Psoas muscle (tissue), 8 donors: ENCODE data around the gene TMEM63B. TPM values are rescaled to one million over a fixed set of nuclear protein-coding genes. Genes with fewer than 3 reads are reported as not detected.

ENCODE experiments used
- ATAC-seq, 4 donors: fragments of 200-7000 bp; cut with Tn5 transposase; one replicate each; pipeline ENCODE4 v1.9.1; 2020; ENCODE audit warnings: moderate library complexity in 3 of 4, mild to moderate bottlenecking in 2 of 4
- DNase-seq, 2 donors: peaks; one replicate each; pipeline ENCODE4 v3.0.0-alpha.2; 2020
- H3K27ac ChIP-seq: fragments of 200-600 bp; one replicate; pipeline ENCODE4 v1.8.0; 2022
- H3K27me3 ChIP-seq, 3 donors: fragments of 200-600 bp in 1 of 3; one replicate each; pipeline versions ENCODE4 v1.6.1 to v1.8.0; 2013 to 2022; ENCODE audit warnings: low read length in 2 of 3, mild to moderate bottlenecking in 2 of 3, moderate library complexity in 1 of 3; ENCODE audit not compliant: insufficient read depth in 3 of 3
- H3K36me3 ChIP-seq, 2 donors: fragments of 200-600 bp in 1 of 2; one replicate each; pipeline versions ENCODE4 v1.6.1 to v1.8.0; 2013 to 2022; ENCODE audit warnings: low read depth in 1 of 2, mild to moderate bottlenecking in 1 of 2, moderate library complexity in 1 of 2; ENCODE audit not compliant: insufficient read depth in 1 of 2
- H3K4me1 ChIP-seq: fragments of 200-600 bp; one replicate; pipeline ENCODE4 v1.8.0; 2022
- H3K4me3 ChIP-seq: fragments of 200-600 bp; one replicate; pipeline ENCODE4 v1.8.0; 2022; ENCODE audit warnings: mild to moderate bottlenecking
- H3K9me3 ChIP-seq: fragments of 200-600 bp; one replicate; pipeline ENCODE4 v1.8.0; 2022
- WGBS, 3 donors: extraction: QIAGEN DNeasy Blood & Tissue Kit; methylation state at CpG; one replicate each; pipeline versions ENCODE4 v1.1.6 to v1.1.7; 2013; 5-methylcytosine and 5-hydroxymethylcytosine counted together
- intact Hi-C, 2 donors: fragments of 100-400 bp; cut with DNase I; formaldehyde crosslinking; loops; one replicate each; pipeline versions ENCODE4 v1.11.0 to v1.14.2; 2022
- polyA plus RNA-seq, 3 donors: library from polyadenylated mRNA; stranded (reverse); fragments of 200-250 nt; gene quantifications; one replicate each; pipeline ENCODE4 v1.2.3, GENCODE V29; 2013
- total RNA-seq, 4 donors: library from RNA; stranded (reverse); fragmentation: NEBNext Ultra II Directional in 2 of 4; extraction: Animal tissue kit (Norgen Biotek cat#: 25700) in 2 of 4; gene quantifications; one replicate each; pipeline versions ENCODE4 v1.2.1 to v1.2.4, GENCODE V29; 2021 to 2023
- TF ChIP-seq, protein P1 (sequence below): fragments of 200-600 bp; IDR thresholded peaks from one replicate; pipeline ENCODE4 v1.8.0; 2022; ENCODE audit warnings: antibody characterized with exemption
- donor health status: healthy with polysubstance abuse.
- donor health status: DM: no; HTN: no; CAD: no; lungs with moderate emphysema.
- donor health status: Bipolar disorder and iron deficiency.
- donor health status: healthy.
- donor health status: DM: yes; HTN: yes; CAD: no.
- donor health status: DM: no; HTN: no; CAD: no.
- donor health status: DM: no; HTN: no; CAD: no.
- donor health status: DM: yes; HTN: yes; CAD: no.

The TMEM63B gene
- total and polyA plus RNA-seq, 7 donors: 23.5 to 121 (median 38.4) TPM

DNA sequence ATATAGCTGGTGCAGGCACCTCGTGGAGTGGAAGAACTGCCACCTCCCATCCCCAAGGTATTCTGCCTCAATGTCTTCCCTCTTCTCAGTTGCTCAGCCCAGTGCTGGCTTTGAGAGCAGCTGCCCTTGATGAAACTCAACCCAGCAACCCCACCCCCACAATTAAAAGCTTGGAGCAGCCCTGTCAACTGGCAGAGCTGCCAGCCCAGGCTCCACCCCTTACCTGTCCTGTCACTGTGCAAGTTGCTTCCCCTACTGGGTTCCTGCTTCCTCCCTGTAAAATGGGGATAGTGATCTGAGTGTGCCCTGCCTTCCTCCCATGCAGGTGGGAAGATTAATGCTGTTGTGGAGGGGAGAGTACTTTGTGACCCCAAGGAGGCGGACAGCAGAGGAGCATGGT is 4.5 kb downstream of the TMEM63B start:
- intact Hi-C loops: loop anchor here in 1 of 2 donors (5.0 kb wide), 1 partner anchor 35 kb away; no protein-coding TSS in a partner anchor
- no peaks in the 10 kb centered on the region for H3K27me3 ChIP-seq
- no peak overlapping the region for H3K27ac ChIP-seq
- ATAC-seq: no peak
- H3K4me3 ChIP-seq: no peak overlapping the region
- DNase-seq: no peak
- peaks cover 23% of the 10 kb centered on the region for H3K4me1 ChIP-seq
- TF ChIP-seq, protein P1, sequence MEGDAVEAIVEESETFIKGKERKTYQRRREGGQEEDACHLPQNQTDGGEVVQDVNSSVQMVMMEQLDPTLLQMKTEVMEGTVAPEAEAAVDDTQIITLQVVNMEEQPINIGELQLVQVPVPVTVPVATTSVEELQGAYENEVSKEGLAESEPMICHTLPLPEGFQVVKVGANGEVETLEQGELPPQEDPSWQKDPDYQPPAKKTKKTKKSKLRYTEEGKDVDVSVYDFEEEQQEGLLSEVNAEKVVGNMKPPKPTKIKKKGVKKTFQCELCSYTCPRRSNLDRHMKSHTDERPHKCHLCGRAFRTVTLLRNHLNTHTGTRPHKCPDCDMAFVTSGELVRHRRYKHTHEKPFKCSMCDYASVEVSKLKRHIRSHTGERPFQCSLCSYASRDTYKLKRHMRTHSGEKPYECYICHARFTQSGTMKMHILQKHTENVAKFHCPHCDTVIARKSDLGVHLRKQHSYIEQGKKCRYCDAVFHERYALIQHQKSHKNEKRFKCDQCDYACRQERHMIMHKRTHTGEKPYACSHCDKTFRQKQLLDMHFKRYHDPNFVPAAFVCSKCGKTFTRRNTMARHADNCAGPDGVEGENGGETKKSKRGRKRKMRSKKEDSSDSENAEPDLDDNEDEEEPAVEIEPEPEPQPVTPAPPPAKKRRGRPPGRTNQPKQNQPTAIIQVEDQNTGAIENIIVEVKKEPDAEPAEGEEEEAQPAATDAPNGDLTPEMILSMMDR: no peak
- WGBS, 3 donors: 61 to 81% (median 70%) methylated on average over 2 of the region's 2 CpGs
- H3K36me3 ChIP-seq: peaks cover 0 to 37% of the 10 kb centered on the region in 2 donors
- H3K9me3 ChIP-seq: no peaks in the 10 kb centered on the region

DNA sequence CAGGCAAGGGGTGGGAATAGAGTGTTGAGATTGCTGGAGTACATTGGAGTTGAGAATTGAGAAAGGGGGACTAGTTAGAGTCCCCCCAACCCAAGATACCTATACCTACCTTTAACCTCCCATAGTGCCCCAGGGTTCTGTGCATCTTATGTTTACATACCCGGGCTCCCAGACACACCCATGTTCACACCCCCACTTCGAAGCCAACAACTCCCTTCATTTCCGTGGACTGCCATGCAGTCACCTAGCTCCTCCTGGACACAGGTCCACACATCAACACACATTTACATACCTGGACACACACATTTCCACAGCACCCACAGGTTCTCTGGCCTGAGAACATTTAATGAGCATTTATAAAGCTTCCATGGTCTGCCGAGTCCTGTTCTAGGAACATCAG is 5.1 kb downstream of the TMEM63B start:
- Histone ChIP-seq H3K36me3 (peaks cover 0 to 43% of the 10 kb centered on the region in 2 donors), H3K9me3 (no peaks in the 10 kb centered on the region), H3K4me3 (no peak overlapping the region), H3K27ac (peak overlapping the region; percentile 46), H3K27me3 (no peaks in the 10 kb centered on the region), H3K4me1 (peaks cover 23% of the 10 kb centered on the region)
- intact Hi-C loops: loop anchor here in 1 of 2 donors (5.0 kb wide), 1 partner anchor 35 kb away; no protein-coding TSS in a partner anchor
- WGBS, 3 donors: 77 to 88% (median 87%) methylated on average over 4 of the region's 4 CpGs
- TF ChIP-seq, protein P1: no peak
- no peak for DNase-seq
- no peak for ATAC-seq

DNA sequence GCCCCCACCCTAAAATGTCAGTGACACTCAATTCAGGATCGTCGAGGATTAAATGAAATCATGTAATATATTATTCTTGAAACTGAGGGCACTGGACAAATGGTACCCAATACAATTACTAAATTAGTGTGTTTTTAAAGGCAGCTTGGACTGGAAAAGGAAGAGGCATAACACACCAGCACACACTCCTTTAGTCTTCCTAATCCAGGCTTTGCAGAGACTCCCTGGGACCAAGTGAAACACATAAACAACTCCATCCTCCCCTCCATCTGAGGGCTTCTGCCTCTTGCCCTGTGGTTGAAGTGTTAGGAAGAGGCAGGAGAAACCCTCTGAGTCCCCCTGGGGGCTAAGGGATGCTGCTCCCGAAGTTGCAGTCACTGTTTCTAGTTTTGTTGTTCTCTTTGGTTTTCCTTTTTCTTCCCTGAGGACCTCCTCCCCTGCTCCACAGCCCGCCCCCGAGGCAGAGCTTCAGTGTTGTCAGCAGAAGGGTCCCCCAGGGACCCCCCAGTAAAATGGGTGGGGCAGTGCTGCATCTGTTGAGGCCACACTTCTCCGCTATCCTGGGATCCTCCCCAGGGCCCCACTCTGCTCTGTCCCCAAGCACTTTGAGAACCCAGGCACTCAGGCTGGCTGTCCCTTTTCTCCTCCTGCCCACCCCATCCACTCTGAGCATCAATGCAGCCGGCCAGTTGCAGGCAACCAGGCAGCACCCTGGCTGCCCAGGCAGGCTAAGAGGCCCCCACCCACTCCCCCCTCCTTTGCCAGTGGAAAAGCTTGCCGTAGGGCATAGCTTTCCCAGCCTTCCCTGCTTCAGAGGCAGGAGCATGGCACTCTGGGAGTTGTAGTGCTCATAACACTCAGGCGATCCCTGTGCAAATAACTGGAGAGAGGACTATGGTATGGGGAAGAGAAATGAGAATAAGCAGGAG is 5.9 kb downstream of the TMEM63B start:
- H3K36me3 ChIP-seq: peaks cover 0 to 51% of the 10 kb centered on the region in 2 donors
- 24 to 36% (median 35%) methylated on average over 9 of the region's 9 CpGs for WGBS, 3 donors
- intact Hi-C loops: loop anchor here in 1 of 2 donors (5.0 kb wide), 1 partner anchor 36 kb away; no protein-coding TSS in a partner anchor
- peak; percentile 44 to 79 for DNase-seq
- H3K27ac ChIP-seq: peak overlapping the region; percentile 46
- peak overlapping the region; percentile 34 for H3K4me3 ChIP-seq
- peak; percentile 53 to 83 (median 61) for ATAC-seq
- TF ChIP-seq, protein P1: no peak
- peaks cover 22% of the 10 kb centered on the region for H3K4me1 ChIP-seq
- no peaks in the 10 kb centered on the region for H3K9me3 ChIP-seq
- no peaks in the 10 kb centered on the region for H3K27me3 ChIP-seq

DNA sequence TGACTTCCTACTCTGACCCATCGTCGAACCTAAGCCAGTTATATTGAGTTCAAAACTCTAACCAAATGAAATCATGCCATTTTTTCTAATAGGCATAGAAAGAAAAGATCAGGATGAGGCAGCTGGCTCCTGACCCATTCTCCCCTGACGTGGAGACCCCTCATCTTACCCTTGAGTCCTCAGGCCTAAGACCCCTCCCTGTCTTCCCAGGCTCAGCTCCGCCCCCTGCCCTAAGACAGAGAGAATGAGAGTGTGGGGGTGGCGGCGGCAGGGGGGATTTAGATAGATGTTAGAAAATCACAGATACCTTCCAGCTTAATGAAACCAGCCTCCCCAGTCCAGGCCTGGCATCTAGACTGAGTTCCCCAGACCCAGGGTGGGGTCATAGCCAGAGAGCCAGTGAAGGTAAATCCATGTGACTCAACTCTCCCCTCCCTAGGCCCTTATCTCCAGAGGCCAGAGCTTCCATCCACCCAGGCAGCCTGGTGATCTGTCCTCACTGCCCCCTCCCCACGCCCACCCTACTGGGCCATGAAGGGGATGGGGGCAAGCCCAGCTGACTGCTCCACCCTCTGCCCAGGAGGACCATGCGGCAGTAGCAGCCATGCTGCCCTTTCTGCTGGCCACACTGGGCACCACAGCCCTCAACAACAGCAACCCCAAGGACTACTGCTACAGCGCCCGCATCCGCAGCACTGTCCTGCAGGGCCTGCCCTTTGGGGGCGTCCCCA is 6.8 kb downstream of the TMEM63B start:
- H3K36me3 ChIP-seq: peaks cover 0 to 58% of the 10 kb centered on the region in 2 donors
- TF ChIP-seq, protein P1: no peak
- WGBS, 3 donors: 85 to 88% (median 87%) methylated on average over 12 of the region's 12 CpGs
- intact Hi-C loops: loop anchor here in 1 of 2 donors (5.0 kb wide), 1 partner anchor 37 kb away; no protein-coding TSS in a partner anchor
- H3K4me1 ChIP-seq: peaks cover 15% of the 10 kb centered on the region
- H3K4me3 ChIP-seq: no peak overlapping the region
- H3K27ac ChIP-seq: no peak overlapping the region
- H3K9me3 ChIP-seq: no peaks in the 10 kb centered on the region
- DNase-seq (no peak), ATAC-seq (peak in 1 of 4 donors; percentile 19)
- H3K27me3 ChIP-seq: no peaks in the 10 kb centered on the region
